HuH-7.5 (cell line): ENCODE measurements around the gene POLR3H.

Experiments
- DNase-seq: peaks from one replicate; pipeline ENCODE4 v3.0.0; 2011; ENCODE audit warnings: low spot score

The POLR3H gene

DNA sequence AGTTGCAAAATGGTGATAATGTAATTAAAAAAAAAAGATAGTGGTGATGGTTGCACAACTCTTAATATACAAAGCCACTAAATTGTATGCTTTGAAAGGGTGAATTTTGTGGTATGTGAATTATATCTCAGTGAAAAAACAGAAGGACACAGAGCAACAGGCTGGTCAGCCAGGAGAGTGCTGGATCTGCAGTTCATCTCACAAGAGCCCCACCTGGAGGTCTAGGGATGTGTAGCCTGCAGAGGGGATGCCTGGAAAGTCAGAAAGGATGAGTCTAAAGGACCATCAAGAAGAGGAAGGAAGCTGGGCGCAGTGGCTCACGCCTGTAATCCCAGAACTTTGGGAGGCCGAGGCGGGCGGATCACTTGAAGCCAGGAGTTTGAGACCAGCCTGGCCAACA is 9.0 kb downstream of the POLR3H start:
- peak; percentile 61 for DNase-seq

DNA sequence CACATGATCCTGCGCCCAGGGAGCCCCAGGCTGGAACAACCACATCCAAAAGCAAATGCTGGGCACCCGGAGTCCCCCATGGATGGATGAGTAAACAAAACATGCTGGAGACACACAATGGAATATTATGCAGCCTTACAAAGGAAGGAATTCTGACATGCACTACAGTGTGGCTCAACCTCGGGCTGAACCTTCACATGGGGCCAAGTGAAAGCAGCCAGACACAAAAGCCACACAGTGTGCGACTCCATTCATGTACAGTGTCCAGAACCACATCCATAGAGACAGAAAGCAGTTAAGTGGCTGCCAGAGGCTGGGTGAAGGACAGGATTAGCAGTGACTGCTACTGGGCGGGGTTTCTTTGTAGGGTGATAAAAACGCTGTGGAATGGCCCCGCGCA is 10.1 kb downstream of the POLR3H start:
- DNase-seq: no peak

DNA sequence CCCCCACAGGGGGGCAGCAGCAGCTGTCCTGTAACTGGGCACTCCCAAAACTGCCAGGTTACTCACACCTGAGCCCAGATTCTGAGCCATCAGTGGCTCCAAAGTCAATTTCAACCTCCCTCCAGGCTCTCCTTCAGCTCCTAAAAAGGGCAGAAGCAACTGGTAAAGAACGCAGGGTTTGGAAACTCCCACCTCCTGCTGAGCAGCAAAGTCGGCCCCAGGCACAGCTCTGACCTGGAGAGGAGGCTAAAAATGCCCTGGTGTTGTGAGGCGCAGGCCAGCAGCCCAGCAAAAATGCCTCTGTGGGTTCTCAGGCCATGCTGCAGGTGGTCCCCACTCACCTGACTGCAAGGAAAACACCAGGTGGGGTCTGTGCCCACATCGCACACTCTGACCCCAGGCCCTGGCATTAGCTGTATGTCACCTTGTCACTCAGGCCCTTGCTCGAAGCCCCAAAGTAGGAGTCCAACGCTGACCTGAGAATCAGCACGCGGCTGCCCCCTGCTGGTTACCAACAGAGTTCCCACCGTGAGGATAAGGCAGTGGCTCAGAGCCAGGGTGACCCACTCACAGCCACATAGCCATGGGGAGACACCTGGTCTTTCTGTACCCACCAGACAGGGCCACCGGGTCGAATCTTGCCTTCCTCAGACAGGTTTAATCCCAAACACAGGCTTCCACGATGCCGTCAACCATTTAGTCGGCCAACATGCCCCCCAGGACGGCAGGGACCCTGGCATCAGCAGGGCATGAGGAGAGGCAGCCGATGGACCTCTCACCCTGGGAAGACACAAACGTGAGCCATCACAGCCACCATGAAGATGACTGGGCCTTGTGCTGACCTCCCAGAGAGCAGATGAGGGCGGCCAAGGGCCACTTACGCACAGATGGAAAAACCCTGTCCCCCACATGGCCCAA is 11.1 kb downstream of the POLR3H start:
- DNase-seq: peak; percentile 72

DNA sequence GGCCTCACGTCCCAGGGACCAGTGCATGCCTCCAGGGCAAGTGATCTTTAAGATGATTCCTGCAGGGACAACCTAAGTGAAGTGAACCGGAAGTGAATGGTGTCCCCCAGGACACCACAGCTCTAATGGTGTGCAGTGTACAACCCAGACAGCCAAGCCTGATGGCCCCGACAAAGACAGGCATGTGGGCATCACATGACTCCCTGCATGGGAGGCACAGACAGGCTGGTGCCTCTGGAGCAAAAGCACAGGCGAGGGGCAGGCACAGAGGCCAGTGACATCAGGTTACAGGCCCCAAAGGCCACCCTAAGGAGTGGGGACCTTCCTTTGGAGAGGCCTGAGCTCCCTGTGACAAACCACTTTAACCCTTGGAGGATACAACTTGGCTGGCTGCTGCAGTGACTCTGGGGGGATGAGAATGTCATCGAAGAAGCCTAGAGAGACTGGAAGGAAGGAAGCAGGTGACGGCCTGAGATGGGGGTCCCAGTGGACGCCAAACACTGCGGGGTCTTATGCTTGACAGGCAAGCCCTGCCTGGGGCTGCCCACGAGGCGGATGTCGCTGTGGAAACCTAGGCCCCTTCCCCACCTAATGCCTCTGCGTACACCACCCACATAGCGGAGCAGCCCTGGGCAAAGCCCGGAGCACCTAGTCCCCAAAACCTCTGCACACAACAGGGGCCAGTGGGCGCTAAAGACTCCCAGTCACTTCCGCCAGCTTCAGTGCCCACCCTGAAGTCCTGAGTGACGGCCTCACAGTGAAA is 12.4 kb downstream of the POLR3H start:
- no peak for DNase-seq

DNA sequence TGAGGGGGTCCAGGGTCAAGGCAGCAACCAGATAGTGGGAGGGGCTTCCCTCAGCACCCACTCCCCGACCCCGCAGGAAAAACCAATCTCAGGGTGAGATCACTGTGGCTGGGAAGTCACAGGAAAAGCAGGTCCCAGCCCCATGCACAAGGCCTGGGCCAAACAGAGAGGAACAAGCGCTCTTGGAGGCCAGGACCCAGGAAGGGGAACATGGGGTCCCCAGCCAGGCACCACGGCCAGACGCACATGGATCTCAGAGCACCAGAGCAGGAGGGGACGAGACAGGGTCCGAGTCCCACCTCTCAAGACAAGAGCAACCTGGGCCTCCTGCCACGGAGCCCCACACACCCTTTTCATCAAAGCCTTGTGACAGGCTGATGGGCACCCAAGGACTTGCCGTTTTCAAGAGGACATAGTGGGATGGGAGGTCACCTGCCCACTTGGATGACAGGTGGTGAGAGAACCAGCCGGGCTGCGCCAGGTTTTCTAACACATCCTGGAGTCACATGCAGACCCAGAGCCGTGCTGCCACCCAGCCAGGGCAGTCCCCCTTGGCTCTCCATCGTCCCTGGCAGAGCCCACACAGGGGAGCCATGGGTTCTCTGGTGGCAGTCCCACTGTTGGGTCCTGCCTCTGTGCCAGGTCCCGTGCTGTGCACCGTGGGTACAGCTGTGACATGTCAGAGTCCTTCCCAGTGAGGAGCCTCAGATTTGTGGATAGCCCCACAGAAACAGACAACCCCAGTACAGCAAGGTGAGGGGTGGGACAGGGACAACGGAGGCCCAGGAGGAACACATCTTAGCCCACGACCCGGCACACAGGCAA is 13.2 kb downstream of the POLR3H start:
- no peak for DNase-seq

DNA sequence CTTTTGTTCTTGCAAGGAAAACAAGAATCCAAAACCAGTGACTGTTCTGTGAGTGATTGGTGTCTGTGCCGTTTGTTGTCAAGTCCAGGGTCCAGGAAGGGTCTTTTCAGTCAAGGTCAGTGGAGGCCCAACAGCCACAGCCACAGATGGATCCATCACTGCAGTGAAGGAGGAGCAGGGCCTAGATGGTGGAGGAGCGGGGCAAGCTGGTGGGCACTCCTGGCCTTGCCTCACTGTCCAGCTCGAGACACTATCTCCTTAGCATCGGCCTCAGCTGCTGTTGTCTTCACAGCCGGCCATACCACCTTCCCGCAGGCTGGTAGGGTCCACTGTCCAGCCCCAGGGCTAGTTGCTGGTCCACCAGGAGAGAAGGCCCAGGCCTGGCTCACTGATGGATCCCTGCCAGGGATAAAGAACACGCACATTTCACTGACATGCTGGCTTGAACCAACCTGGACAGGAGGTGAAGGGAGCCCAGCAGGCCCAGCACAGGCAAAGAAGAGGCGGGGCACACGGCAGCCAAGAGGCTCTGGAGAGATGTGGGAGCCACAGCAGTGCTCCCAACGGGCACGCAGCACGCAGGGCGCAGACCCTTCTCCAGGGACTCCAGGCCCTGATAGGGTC is 15.2 kb downstream of the POLR3H start:
- DNase-seq: no peak

DNA sequence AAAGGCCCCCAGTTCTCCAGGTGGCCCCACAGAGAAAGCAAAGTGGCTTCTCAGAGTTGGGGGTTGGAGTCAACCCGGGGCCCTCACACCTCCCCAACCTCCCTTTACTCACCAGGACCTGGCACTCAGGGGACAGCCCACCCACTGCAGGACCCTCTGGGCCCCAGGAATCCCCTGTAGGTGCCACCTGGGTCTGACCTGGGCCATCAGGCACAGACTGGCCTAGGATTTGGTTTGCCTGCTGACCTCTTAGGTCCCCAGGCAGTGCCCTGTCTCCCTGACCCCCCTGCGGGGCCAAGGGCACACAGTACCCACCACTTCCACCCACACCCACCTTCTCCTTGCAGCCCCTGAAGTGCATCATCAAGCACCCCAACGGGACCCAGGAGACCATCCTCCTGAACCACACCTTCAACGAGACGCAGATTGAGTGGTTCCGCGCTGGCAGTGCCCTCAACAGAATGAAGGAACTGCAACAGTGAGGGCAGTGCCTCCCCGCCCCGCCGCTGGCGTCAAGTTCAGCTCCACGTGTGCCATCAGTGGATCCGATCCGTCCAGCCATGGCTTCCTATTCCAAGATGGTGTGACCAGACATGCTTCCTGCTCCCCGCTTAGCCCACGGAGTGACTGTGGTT is 16.0 kb downstream of the POLR3H start:
- no peak for DNase-seq

DNA sequence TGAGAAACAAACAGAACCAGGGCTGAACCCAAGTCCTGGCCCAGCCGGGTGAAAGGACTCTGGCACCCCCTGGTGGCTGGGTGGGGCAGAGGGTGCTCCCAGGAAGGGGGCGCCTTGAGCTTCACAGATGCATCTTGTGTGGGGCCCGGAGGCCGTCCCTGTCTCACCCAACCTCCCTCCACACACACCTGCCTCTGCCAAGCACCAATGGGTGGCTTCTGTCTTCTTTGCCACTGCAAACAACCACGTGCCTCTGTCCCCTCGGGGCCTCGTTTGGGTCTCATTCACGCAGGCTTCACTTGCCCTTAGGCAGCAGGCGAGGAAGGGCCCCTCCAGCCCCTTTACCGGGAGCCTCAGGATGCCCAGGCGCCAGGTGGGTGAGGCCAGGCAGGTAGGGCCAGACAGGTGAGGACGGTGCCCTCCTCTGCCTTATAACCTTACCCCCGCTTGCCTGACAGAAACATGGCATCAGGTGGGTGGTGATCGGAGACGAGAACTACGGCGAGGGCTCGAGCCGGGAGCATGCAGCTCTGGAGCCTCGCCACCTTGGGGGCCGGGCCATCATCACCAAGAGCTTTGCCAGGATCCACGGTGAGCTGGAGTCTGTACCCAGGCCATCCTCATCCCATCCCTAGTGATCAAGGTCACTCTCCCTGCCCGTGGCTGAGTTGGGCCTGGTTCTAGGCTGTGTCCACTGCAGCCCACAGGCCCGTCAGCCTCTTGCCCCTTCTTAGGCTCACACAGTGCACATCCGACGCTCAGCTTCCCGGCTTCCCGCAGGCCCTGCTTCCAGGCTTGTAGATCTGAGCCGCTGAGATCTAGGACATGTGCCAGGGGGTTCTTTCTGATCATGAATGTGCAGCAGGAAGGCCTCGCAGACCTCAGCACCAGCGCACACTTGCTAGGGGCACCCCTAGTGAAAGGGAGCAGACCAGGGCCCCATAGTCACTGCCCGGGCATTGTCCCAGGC is 17.2 kb downstream of the POLR3H start:
- DNase-seq: peak; percentile 77

DNA sequence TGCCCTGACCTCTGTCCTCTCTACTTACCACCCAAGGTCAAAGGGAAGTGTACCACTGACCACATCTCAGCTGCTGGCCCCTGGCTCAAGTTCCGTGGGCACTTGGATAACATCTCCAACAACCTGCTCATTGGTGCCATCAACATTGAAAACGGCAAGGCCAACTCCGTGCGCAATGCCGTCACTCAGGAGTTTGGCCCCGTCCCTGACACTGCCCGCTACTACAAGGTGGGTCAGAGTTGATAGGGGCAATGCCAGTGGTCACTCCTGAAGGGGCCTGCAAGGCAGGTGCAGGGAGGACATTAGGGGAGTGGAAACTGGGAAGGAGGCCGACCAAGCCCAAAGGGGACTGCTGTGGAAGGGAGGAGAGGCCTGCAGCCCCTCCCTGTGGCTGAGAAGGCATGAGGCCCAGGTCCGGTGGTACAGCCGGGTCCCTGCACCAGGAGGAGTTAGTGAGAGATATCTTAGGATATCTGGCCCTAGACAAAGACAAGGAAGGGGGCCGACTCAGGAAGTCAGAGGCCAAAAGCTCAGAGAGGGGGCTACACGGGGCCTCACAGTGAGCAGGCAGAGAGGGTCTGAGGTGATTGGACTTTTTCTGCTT is 17.9 kb downstream of the POLR3H start:
- DNase-seq: no peak

DNA sequence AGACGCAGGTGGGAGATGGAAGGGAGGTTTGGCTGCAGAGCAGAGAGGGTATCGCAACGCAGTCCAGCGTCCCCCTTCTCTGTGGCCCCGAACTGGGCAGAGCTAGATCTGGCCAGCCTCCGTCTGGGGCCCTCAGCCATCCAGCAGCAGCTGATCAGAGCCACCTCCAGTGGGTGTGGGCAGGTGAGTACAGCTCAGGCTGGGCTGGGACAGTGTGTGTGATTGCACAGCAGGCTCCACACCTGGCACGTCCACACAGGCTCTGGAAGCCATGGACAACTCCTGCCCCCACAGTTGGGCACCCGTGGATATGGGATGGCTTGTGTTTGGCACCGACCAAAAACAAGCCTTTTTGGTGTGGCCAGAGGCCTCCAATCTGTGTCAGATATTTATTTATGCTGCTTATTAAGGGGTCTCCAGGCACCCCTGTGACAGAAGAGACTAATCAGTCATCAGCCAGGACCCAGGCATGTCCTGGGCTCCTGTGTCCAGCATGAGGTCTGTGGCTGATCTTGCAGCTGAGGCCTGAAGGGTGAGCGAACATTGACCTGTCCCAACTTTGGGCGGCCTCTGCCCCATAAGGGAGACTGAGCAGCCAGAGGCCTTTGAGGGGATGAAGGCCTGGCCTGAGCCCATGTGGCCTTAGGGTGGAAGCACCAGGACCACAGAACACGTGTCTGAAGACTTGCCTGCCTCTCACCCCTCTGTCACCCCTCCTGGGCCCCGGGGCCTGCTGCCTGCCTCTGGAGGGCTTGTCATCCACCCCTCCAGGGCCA is 18.6 kb downstream of the POLR3H start:
- no peak for DNase-seq

DNA sequence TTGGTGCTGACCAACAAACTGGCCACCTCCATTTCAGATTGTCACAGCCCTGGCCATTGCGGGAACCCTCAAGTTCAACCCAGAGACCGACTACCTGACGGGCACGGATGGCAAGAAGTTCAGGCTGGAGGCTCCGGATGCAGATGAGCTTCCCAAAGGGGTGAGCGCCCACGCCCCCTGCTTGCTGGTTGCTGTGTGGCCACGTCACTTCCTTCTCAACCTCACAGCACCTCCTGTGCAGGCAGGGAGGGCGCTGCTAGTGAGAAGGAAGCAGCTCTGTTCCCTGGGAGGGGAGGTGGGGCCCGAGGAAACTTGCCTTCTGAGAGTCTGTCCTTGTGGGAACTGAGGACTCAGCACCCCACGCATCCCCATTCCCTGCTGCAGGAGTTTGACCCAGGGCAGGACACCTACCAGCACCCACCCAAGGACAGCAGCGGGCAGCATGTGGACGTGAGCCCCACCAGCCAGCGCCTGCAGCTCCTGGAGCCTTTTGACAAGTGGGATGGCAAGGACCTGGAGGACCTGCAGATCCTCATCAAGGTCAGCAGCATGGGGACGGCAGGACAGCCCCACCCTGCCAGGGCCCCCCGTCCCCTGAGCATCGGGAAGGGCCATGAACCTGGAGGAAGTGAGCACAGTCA is 19.3 kb downstream of the POLR3H start:
- no peak for DNase-seq

DNA sequence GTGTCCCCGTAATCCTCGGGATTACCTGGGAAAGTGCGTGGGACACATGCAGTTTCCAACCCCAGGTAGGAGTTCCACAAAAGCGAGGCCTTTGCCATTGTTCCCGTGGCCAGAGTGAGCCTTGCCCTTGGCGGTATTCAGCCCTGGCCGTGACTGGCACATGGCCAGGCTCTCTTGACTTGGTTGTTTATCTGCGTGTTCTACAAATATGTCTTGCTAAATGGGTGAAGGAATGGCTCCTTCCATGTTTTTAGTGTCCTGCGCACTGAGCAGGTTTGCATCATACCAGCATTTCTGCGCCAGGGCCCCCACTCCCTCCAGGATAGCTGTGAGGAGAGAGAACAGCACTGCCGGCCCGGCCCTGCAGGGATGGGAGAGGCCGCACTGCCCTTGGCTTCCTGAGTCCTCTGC is 20.0 kb downstream of the POLR3H start:
- DNase-seq: no peak

DNA sequence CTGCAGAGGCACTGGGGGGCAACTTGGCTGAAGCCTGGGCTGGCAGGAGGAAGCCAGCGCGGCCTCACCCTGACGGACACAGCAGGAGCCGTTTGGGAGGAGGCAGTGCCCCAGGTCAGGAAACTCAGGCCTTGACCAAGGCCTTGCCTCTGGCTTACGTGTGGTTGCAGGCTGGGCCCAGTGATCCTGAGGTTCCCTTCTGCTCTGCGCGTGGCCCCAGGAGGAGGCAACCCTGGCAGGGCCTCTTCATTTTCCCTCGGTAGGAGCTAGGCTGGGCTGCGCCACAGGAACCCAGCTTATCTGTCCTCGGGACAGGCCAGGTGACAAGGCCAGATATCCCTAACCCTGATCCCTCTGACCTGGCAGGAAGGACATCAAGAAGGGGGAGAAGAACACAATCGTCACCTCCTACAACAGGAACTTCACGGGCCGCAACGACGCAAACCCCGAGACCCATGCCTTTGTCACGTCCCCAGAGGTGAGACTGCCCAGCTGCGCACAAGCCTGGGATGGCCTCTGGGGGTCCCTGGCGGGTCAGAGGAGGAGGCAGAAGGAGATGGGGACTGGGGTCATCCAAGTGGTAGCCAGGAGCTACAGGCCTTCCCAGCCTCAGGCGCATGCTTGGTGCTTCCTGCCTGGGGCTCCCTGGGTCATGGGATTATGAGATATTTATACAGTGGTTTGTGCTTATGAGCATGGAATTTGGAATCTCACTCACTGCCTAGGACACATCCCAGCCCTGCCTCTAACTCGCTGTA is 20.6 kb downstream of the POLR3H start:
- no peak for DNase-seq

DNA sequence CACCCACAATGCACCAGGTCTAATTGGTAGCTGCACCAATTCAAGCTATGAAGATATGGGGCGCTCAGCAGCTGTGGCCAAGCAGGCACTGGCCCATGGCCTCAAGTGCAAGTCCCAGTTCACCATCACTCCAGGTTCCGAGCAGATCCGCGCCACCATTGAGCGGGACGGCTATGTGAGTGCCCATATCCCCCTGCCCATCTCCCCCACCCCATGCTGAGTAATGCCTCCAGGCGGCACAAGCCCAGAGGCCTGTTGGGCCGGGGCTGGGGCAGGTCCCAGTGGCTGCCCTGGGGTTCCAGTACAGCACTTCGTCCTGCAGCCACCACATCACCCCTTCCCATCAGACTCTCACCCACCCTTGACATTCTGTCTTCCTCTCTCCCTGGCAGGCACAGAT is 21.5 kb downstream of the POLR3H start:
- DNase-seq: no peak

DNA sequence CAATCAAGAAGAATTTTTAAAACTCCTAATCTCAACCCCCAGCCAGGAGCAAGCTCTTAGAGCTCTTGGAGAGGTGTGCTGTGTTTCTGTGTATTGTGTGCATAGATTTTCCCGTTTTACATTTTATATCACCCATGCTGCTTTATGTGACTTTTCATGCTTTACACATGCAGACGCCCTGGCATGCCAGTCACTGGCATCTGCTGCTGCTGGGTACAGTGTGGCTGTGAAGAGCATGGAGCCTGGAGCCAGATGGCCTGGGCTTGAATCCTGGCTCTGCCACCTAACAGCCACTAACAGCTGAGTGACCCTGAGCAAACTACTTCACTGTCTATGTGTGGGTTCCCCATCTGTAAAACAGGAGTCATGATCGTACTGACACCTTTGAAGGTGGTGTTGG is 23.1 kb downstream of the POLR3H start:
- DNase-seq: no peak

DNA sequence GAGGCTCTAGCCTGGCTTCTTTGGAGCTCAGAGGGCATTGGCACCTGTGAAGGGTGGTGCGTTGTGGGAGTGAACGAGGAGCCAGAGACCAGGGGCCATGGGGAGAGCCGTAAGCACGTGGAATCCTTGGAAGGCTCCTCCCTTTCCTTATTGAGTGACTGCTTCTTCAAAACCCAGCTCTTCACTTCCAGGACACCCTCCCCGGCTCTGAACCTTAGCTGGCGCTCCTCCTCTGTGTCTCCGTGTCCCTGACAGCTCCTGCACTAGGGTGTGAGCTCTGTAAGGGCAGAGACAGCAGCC is 26.3 kb downstream of the POLR3H start:
- DNase-seq: no peak

DNA sequence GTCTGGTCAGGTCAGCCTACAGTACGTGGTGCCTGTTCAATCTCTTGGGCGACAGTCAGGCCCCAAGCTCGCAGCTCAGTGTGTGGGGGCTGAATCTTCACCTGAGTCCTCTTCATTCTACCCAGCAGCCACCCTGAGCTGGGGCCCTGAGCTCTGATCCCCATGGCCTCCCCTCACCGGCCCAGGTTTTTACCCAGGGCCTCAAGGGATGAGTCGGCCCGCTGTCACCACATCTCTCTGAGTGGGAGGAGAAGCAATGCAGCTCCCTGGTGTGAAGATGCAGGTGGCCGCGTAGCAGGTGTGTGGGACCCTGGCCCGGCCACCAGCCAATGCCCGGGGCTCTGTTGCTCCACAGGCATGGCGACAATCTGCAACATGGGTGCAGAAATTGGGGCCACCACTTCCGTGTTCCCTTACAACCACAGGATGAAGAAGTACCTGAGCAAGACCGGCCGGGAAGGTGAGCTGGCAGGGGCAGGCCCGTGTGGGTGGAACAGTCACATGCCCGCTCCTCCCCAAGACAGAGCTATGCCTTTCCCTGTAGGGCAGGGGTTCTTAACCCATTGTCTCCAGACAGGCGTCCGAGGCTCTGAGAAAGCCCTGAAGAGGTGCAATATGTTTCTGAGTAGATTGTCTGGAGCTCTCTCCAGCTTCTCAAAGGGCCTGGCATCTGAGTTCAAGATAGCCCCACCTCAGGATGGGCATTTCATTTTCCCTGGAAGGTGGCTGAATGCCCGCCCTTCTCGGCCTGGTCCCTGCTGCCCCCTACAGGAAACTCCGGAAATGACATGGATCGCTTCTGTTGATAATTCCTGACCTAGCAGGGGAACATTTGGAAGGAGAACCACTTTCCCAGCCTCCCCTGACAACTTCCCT is 26.9 kb downstream of the POLR3H start:
- peak; percentile 79 for DNase-seq
